Memory B cell (primary cell): Measurements from ENCODE around the gene CCL7.

Experiments
- ATAC-seq: fragments of 150-1000 bp; cut with Tn5 transposase; 2 replicates; pipeline ENCODE4 v1.10.0; 2021; ENCODE audit warnings: low read depth, mild to moderate bottlenecking, moderate library complexity
- DNase-seq, 2 donors: peaks; one replicate each; pipeline ENCODE4 v3.0.0; 2022; ENCODE audit warnings: low spot score in 2 of 2
- H3K27ac Mint-ChIP-seq: one replicate; pipeline ENCODE4 v1.8.0; 2022; ENCODE audit warnings: mild to moderate bottlenecking, moderate library complexity, mixed read lengths
- H3K27me3 Mint-ChIP-seq: one replicate; pipeline ENCODE4 v1.8.0; 2022; ENCODE audit warnings: mixed read lengths
- H3K36me3 Mint-ChIP-seq: one replicate; pipeline ENCODE4 v1.8.0; 2022; ENCODE audit warnings: mild to moderate bottlenecking, mixed read lengths
- H3K4me1 Mint-ChIP-seq: one replicate; pipeline ENCODE4 v1.8.0; 2022; ENCODE audit warnings: mixed read lengths
- H3K4me3 Mint-ChIP-seq: one replicate; pipeline ENCODE4 v1.8.0; 2022; ENCODE audit warnings: mild to moderate bottlenecking, moderate library complexity, mixed read lengths
- H3K9me3 Mint-ChIP-seq: one replicate; pipeline ENCODE4 v1.8.0; 2022; ENCODE audit warnings: mixed read lengths

Gene CCL7

DNA sequence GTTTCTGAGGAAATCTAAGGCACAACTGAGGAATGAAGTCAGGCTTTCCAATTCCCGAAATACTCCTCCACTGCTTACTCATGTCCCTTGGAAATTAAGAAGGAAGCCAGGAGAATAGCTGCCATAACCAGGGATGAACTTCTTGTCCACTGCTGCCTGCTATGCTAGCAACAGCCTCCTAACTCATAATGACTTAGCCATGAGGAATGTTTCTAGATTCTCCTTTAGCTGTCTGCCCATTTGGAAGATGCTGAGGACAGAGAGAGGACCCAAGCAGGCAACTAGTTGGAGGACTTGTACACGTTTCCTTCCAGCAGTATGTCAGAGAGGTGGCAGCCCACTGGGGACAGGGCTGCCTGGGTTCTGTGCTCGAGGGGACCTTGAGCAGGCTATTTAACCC lies 15.9 kb upstream of the CCL7 start:
- Mint-ChIP-seq H3K27me3 (peaks cover 28% of the 10 kb centered on the region), H3K4me1 (peaks cover 17% of the 10 kb centered on the region), H3K27ac (no peak overlapping the region), H3K9me3 (no peaks in the 10 kb centered on the region), H3K4me3 (no peak overlapping the region), H3K36me3 (no peaks in the 10 kb centered on the region)
- DNase-seq (no peak), ATAC-seq (no peak)

DNA sequence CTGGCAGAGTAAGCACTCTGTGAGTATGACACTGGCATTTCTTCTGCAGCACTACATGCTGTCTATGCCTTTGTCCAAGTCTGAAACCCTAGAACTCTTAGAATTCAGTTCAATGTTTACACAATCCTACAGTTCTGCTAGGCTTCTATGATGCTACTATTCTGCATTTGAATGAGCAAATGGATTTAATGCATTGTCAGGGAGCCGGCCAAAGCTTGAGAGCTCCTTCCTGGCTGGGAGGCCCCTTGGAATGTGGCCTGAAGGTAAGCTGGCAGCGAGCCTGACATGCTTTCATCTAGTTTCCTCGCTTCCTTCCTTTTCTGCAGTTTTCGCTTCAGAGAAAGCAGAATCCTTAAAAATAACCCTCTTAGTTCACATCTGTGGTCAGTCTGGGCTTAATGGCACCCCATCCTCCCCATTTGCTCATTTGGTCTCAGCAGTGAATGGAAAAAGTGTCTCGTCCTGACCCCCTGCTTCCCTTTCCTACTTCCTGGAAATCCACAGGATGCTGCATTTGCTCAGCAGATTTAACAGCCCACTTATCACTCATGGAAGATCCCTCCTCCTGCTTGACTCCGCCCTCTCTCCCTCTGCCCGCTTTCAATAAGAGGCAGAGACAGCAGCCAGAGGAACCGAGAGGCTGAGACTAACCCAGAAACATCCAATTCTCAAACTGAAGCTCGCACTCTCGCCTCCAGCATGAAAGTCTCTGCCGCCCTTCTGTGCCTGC lies 15.2 kb upstream of the CCL7 start, which contains the start of gene CCL2:
CCL2 (plus strand) TSS at position 635 of the 730 bp plus-strand sequence; CDS start at position 700, 65 bp downstream.
- Mint-ChIP-seq H3K27ac (no peak within 1 kb of the TSS), H3K4me3 (no peak within 1 kb of the TSS), H3K36me3 (no peaks in the 10 kb centered on the region), H3K27me3 (peaks cover 28% of the 10 kb centered on the region), H3K9me3 (no peaks in the 10 kb centered on the region), H3K4me1 (peaks cover 17% of the 10 kb centered on the region)
- ATAC-seq (no peak), DNase-seq (no peak)

DNA sequence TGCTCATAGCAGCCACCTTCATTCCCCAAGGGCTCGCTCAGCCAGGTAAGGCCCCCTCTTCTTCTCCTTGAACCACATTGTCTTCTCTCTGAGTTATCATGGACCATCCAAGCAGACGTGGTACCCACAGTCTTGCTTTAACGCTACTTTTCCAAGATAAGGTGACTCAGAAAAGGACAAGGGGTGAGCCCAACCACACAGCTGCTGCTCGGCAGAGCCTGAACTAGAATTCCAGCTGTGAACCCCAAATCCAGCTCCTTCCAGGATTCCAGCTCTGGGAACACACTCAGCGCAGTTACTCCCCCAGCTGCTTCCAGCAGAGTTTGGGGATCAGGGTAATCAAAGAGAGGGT lies 14.7 kb upstream of the CCL7 start:
- H3K4me3 Mint-ChIP-seq, result no peak overlapping the region
- DNase-seq (no peak), ATAC-seq (no peak)
- H3K9me3 Mint-ChIP-seq, result no peaks in the 10 kb centered on the region
- H3K4me1 Mint-ChIP-seq, result peaks cover 17% of the 10 kb centered on the region
- no peak overlapping the region for H3K27ac Mint-ChIP-seq
- H3K27me3 Mint-ChIP-seq, result peaks cover 27% of the 10 kb centered on the region
- H3K36me3 Mint-ChIP-seq, result no peaks in the 10 kb centered on the region

DNA sequence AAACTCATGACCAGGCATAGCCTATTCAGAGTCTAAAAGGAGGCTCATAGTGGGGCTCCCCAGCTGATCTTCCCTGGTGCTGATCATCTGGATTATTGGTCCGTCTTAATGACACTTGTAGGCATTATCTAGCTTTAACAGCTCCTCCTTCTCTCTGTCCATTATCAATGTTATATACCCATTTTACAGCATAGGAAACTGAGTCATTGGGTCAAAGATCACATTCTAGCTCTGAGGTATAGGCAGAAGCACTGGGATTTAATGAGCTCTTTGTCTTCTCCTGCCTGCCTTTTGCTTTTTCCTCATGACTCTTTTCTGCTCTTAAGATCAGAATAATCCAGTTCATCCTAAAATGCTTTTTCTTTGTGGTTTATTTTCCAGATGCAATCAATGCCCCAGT lies 14.2 kb upstream of the CCL7 start:
- Mint-ChIP-seq H3K36me3 (no peaks in the 10 kb centered on the region), H3K9me3 (no peaks in the 10 kb centered on the region), H3K4me3 (no peak overlapping the region), H3K27me3 (peaks cover 26% of the 10 kb centered on the region), H3K4me1 (peaks cover 17% of the 10 kb centered on the region), H3K27ac (no peak overlapping the region)
- no peak for DNase-seq
- no peak for ATAC-seq

DNA sequence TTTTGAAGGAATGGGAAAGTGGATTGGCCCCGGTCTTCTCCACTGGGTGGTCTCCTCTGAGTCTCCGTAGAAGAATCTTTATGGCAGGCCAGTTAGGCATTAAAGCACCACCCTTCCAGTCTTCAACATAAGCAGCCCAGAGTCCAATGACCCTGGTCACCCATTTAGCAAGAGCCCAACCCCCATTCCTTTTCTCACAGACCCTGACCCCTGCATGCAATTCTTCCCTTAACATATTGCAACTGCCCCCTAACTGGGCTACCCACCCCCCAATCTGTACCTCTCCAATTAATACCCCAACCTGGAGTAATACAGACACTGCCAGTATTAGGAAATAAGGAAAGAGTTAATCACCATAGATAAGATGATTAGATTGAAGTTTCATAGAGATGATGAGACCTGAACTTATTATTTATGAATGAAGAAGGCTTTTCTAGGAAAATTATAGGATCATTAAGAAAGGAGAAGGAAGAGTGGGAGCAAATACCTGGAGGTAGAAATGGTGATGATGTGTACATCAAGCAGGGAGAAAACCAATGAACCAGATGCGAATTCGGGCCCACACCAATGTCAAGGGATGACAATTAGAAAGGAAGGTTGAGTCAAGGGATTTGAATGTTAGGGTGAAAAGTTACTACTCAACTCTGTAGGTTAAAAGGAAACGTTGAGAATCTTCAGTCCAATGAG lies 12.6 kb upstream of the CCL7 start:
- no peak for ATAC-seq
- no peak for DNase-seq
- Mint-ChIP-seq H3K36me3 (no peaks in the 10 kb centered on the region), H3K9me3 (no peaks in the 10 kb centered on the region), H3K27me3 (peaks cover 26% of the 10 kb centered on the region), H3K4me1 (peaks cover 5% of the 10 kb centered on the region), H3K27ac (no peak overlapping the region), H3K4me3 (no peak overlapping the region)

DNA sequence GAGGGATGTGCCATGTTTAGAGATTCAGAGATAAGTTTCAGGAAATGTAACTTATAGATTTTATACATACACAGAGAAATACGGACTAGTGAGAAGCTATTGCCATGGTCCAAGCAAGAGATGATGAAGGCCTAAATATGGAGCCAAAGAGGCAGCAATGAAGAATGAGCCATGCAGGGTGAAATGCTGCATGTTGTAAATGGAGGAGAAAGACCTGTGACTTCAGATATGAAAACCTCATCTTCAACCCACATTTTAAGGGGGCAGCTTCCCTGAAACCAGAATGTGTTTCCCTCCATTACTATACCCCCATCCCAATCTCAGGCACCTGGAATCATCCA lies 12.1 kb upstream of the CCL7 start:
- no peak overlapping the region for H3K27ac Mint-ChIP-seq
- DNase-seq, result no peak
- peaks cover 5% of the 10 kb centered on the region for H3K4me1 Mint-ChIP-seq
- no peaks in the 10 kb centered on the region for H3K36me3 Mint-ChIP-seq
- no peak for ATAC-seq
- peaks cover 24% of the 10 kb centered on the region for H3K27me3 Mint-ChIP-seq
- no peaks in the 10 kb centered on the region for H3K9me3 Mint-ChIP-seq
- no peak overlapping the region for H3K4me3 Mint-ChIP-seq

DNA sequence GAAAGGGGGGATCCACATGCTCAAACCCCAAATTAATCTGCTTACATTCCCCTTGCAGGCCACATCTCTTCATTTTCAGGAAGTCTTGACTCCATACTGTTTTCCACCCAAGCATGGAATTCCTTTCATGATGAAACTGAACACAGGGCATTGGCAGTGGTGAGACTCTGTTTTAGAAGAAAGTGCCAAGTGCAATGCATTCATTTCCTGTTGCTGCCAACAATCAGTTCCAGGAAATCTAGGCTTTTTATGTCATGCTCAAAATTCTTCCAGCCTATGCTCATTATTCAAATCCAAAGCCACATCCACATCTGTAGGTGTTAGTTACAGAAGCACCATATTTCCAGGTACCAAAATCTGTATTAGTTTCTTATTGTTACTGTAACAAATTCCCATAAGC lies 10.9 kb upstream of the CCL7 start:
- no peaks in the 10 kb centered on the region for H3K9me3 Mint-ChIP-seq
- peaks cover 5% of the 10 kb centered on the region for H3K4me1 Mint-ChIP-seq
- no peaks in the 10 kb centered on the region for H3K36me3 Mint-ChIP-seq
- H3K4me3 Mint-ChIP-seq, result no peak overlapping the region
- no peak for DNase-seq
- H3K27me3 Mint-ChIP-seq, result peaks cover 21% of the 10 kb centered on the region
- ATAC-seq, result no peak
- H3K27ac Mint-ChIP-seq, result no peak overlapping the region

DNA sequence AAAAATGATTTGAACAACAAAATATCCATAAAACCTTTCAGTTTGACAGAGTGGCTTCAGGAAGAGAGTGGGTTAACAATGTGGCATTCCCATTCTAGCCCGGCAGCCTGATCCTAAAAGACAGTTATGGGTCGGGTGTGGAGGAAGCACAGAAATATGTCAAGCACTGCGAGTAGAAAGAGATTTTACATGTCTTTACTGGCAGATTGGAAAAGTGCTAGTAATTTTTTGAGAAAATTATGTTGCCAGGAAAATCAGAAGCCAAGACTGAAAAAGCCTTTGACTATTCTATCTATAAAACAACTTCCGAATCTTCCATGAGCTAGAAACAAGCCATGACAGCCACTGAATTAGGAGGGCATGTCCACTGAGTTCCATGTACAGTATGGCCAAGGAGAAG lies 9.2 kb upstream of the CCL7 start:
- Mint-ChIP-seq H3K4me3 (no peak overlapping the region), H3K27me3 (peaks cover 18% of the 10 kb centered on the region)
- ATAC-seq, result no peak

DNA sequence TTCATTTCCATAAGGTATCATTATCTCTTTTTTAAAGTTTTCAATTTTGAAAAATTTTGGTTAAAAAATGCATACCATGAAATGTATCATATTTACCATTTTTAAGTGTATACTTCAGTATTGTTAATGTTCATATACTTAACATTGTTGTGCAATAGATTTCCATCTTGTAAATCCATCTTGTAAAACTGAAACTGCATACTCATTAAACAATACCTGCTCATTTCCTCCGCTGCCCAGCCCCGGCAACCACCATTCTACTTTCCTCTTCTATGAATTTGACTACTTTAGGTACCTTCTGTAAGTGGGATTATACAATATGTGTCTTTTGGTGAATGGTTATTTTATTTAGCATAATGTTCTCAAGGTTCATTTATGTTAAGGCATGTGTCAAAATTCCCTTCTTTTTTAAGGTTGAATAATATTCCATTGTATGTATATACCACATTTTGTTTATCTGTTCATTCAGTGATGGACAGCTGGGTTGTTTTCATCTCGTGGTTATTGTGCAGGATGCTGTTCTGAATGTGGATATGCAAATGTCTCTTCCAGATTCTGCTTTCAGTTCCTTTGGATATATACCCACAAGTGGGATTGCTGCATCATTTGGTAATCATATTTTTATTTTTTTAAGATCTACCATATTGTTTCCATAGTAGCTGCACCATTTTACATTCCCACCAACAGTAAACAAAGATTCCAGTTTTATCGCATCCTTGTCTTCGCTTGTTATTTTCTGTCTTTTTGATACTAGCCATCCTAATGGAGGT lies 8.3 kb upstream of the CCL7 start:
- Mint-ChIP-seq H3K27ac (no peak overlapping the region), H3K4me3 (no peak overlapping the region), H3K36me3 (no peaks in the 10 kb centered on the region), H3K27me3 (peaks cover 23% of the 10 kb centered on the region), H3K9me3 (no peaks in the 10 kb centered on the region), H3K4me1 (no peaks in the 10 kb centered on the region)
- ATAC-seq (no peak), DNase-seq (no peak)

More for the DNA sequence above, 9.2 kb upstream of the CCL7 start:
- Mint-ChIP-seq H3K27ac (no peak overlapping the region), H3K36me3 (no peaks in the 10 kb centered on the region), H3K4me1 (no peaks in the 10 kb centered on the region), H3K9me3 (no peaks in the 10 kb centered on the region)
- no peak for DNase-seq

DNA sequence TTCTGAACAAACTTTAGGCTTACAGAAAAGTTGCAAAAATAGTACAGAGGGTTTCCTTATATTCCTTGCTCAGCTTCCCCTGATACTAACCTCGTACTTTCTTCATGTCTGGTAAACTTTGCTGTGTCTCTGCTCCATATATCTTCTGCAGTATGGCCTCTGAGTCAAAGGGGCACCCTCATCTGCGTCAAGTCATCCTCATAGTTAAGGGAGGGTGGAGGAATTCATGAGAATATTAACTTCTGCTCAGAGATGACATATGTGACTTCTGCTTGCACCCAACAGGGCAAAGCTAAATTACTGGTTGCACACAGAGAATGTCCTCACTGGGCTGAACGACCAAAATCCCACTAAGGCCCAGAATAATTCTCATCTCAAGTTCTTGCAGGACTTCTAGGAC lies 4.3 kb upstream of the CCL7 start:
- peaks cover 23% of the 10 kb centered on the region for H3K27me3 Mint-ChIP-seq
- H3K4me1 Mint-ChIP-seq, result no peaks in the 10 kb centered on the region
- DNase-seq (no peak), ATAC-seq (no peak)
- no peaks in the 10 kb centered on the region for H3K9me3 Mint-ChIP-seq
- H3K4me3 Mint-ChIP-seq, result no peak overlapping the region
- H3K36me3 Mint-ChIP-seq, result no peaks in the 10 kb centered on the region
- no peak overlapping the region for H3K27ac Mint-ChIP-seq

DNA sequence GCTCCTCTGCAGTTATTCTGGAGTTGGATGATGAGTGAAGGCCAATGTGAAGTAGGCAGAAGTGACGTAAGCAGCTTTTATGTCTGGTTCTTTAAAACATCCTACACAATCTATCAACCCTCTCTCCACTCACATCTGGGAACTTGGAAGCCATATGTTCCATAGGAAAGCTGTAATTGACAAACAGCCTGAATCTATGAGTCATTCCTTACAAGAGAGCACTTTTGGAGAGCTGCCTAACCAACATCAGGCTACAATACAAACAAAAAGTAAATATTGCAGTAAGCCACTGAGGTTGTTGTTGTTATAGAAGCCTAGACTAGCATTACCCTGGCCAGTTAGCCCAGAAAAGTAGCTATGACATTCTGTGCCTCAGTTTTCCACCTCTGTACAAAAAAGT lies 5.9 kb downstream of the CCL7 start:
- no peak overlapping the region for H3K27ac Mint-ChIP-seq
- H3K9me3 Mint-ChIP-seq, result no peaks in the 10 kb centered on the region
- ATAC-seq, result no peak
- DNase-seq, result no peak
- H3K4me1 Mint-ChIP-seq, result no peaks in the 10 kb centered on the region
- H3K27me3 Mint-ChIP-seq, result peaks cover 20% of the 10 kb centered on the region
- no peak overlapping the region for H3K4me3 Mint-ChIP-seq
- H3K36me3 Mint-ChIP-seq, result no peaks in the 10 kb centered on the region

DNA sequence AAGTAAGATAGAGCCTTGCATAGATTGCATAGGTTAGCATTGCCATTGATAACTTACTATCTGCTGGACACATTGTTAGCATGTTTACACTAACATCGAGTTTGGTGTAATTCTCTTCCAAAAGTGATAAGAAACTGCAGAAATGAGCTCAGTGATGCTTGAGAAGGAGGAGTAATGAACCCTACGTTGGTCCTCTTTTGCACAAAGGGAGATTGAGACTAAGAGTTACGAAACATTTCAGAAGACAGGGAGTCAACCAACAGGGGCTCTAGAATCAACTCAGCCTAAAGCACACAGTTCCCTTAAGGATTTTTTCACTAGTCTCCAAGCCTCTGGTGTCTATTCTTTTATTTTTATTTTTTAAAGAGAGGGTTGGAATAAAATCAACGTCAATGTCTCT lies 6.8 kb downstream of the CCL7 start:
- Mint-ChIP-seq H3K27me3 (peaks cover 20% of the 10 kb centered on the region), H3K9me3 (no peaks in the 10 kb centered on the region), H3K4me3 (no peak overlapping the region), H3K36me3 (no peaks in the 10 kb centered on the region), H3K4me1 (no peaks in the 10 kb centered on the region), H3K27ac (no peak overlapping the region)
- ATAC-seq (no peak), DNase-seq (no peak)

DNA sequence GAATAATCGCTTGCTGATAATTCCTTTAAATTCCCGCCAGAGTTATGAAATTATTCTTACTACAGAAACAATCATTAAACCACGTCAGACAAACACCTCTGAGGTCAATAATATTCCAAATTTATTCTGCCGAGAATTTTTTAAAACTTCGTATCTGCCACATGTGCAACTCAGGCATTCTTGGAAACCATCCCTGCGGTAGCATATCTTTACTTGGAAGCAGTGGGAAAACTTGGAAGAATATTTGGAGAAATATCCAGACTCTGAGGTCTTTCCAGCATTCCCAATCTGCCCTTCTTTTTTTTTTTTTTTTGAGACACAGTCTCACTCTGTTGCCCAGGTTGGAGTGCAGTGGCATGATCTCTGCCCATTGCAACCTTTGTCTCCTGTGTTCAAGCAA lies 13.6 kb downstream of the CCL7 start:
- Mint-ChIP-seq H3K36me3 (no peaks in the 10 kb centered on the region), H3K4me1 (no peaks in the 10 kb centered on the region), H3K4me3 (no peak overlapping the region), H3K27me3 (peaks cover 13% of the 10 kb centered on the region), H3K27ac (no peak overlapping the region), H3K9me3 (no peaks in the 10 kb centered on the region)
- no peak for DNase-seq
- ATAC-seq, result no peak

DNA sequence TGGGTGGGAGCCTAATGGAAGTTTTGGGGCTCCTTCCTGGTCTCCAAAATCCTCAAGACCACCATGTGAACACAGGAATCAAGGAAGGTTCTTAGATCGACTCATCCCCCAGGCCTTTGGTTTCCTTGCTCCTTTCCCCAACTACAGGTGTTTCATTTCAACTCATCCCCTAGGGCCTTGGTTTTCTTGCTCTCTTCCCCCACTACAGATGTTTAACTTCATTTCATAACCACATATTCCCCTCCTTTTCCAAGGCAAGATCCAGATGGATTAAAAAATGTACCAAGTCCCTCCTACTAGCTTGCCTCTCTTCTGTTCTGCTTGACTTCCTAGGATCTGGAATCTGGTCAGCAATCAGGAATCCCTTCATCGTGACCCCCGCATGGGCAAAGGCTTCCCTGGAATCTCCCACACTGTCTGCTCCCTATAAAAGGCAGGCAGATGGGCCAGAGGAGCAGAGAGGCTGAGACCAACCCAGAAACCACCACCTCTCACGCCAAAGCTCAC lies 15.3 kb downstream of the CCL7 start, which contains the start of gene CCL11:
CCL11 (plus strand) TSS at position 457 of the 507 bp plus-strand sequence. CDS start 67 bp downstream, outside the sequence.
- no peaks in the 10 kb centered on the region for H3K4me1 Mint-ChIP-seq
- H3K36me3 Mint-ChIP-seq, result no peaks in the 10 kb centered on the region
- no peak within 1 kb of the TSS for H3K27ac Mint-ChIP-seq
- ATAC-seq (no peak), DNase-seq (no peak)
- no peak within 1 kb of the TSS for H3K4me3 Mint-ChIP-seq
- H3K27me3 Mint-ChIP-seq, result peaks cover 15% of the 10 kb centered on the region
- H3K9me3 Mint-ChIP-seq, result no peaks in the 10 kb centered on the region
